HG03280 (cell line): Measurements from ENCODE around the gene NBR1.
"Not testable (repeated sequence)": the region's sequence is repeated elsewhere in the genome, so short reads cannot be mapped to it uniquely, and the experiment has no call there.

Experiments
- ATAC-seq: cut with Tn5 transposase; IDR thresholded peaks from one replicate; pipeline ENCODE4 v1.9.1; 2021; ENCODE audit warnings: mild to moderate bottlenecking, moderate library complexity; ENCODE audit not compliant: unreplicated experiment

NBR1 gene

GRCh38 chr17:43240596-43241352 lies 69.8 kb downstream of the NBR1 start:
- ATAC-seq = not testable (repeated sequence)

GRCh38 chr17:43246456-43246855 lies 75.4 kb downstream of the NBR1 start:
- not testable (repeated sequence) for ATAC-seq
